ENCODE results near the gene FAM131A. TPM values are rescaled to one million over a fixed set of nuclear protein-coding genes. Genes with fewer than 3 reads are reported as not detected.

Gene FAM131A
- total and polyA plus RNA-seq, 9 of the 15 experiments (the other 6 are each of a cell fraction or from before 2014, with no cell fraction given), result 0.48 to 11.1 (median 4.3) TPM

DNA sequence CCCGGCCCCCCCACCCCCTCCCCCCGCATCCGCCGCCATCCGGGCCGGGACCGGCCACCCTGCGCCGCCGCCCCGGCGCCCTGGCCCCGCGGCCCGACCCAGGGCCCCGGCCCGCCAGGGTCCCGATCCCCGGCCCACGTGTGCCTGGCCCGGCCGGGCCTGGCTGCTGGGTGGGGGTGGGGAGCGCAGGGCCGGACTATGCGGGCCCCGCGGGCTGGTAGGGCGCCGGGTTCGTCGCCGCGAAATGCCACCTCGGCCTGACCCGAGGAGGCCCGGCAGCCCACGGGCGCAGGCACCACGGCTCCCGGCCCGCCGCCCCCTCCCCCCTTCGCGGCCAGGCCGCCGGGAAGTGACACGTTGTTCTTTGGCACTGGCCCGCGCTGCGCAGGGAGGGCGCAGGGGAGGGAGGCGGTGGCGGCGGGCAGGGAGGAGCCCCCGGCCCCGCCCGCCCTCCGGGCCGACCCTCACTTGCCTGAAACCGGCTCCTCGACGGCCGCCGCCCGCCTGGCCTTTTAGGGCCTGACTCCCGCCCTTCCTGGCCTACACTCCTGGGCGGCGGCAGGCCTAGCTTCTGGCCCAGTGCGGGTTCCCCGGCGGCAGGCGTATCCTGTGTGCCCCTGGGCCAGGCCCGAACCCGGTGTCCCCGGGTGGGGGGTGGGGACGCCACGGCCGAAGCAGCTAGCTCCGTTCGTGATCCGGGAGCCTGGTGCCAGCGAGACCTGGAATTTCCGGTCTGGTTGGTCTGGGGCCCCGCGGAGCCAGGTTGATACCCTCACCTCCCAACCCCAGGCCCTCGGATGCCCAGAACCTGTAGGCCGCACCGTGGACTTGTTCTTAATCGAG lies 22.5 kb upstream of the FAM131A start (continued):
- TF ChIP-seq, protein P1, sequence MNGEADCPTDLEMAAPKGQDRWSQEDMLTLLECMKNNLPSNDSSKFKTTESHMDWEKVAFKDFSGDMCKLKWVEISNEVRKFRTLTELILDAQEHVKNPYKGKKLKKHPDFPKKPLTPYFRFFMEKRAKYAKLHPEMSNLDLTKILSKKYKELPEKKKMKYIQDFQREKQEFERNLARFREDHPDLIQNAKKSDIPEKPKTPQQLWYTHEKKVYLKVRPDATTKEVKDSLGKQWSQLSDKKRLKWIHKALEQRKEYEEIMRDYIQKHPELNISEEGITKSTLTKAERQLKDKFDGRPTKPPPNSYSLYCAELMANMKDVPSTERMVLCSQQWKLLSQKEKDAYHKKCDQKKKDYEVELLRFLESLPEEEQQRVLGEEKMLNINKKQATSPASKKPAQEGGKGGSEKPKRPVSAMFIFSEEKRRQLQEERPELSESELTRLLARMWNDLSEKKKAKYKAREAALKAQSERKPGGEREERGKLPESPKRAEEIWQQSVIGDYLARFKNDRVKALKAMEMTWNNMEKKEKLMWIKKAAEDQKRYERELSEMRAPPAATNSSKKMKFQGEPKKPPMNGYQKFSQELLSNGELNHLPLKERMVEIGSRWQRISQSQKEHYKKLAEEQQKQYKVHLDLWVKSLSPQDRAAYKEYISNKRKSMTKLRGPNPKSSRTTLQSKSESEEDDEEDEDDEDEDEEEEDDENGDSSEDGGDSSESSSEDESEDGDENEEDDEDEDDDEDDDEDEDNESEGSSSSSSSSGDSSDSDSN (IDR thresholded peaks at IDR 0.05; ENCODE audit: borderline replicate concordance in 1 of 2, low read depth in 2 of 2, low read length in 2 of 2), result 0 out of 4 replicates have a peak, but pooled peaks of 1 of the 2 experiments have one; percentile 35
- TF ChIP-seq NRF1 (conservative IDR thresholded peaks at IDR 0.05 in 1 of 2, IDR thresholded peaks at IDR 0.05 in 1 of 2), result peak; percentile 34 to 48
- TF ChIP-seq, protein P2, sequence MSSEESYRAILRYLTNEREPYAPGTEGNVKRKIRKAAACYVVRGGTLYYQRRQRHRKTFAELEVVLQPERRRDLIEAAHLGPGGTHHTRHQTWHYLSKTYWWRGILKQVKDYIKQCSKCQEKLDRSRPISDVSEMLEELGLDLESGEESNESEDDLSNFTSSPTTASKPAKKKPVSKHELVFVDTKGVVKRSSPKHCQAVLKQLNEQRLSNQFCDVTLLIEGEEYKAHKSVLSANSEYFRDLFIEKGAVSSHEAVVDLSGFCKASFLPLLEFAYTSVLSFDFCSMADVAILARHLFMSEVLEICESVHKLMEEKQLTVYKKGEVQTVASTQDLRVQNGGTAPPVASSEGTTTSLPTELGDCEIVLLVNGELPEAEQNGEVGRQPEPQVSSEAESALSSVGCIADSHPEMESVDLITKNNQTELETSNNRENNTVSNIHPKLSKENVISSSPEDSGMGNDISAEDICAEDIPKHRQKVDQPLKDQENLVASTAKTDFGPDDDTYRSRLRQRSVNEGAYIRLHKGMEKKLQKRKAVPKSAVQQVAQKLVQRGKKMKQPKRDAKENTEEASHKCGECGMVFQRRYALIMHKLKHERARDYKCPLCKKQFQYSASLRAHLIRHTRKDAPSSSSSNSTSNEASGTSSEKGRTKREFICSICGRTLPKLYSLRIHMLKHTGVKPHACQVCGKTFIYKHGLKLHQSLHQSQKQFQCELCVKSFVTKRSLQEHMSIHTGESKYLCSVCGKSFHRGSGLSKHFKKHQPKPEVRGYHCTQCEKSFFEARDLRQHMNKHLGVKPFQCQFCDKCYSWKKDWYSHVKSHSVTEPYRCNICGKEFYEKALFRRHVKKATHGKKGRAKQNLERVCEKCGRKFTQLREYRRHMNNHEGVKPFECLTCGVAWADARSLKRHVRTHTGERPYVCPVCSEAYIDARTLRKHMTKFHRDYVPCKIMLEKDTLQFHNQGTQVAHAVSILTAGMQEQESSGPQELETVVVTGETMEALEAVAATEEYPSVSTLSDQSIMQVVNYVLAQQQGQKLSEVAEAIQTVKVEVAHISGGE (CRISPR knock-in tag; IDR thresholded peaks at IDR 0.05), result peak in 1 of 3 experiments; percentile 72; a peak in 2 of 6 replicates
- TF ChIP-seq EP300 (IDR thresholded peaks at IDR 0.05; ENCODE audit: low read length), result no peak
- TF ChIP-seq, protein P3, sequence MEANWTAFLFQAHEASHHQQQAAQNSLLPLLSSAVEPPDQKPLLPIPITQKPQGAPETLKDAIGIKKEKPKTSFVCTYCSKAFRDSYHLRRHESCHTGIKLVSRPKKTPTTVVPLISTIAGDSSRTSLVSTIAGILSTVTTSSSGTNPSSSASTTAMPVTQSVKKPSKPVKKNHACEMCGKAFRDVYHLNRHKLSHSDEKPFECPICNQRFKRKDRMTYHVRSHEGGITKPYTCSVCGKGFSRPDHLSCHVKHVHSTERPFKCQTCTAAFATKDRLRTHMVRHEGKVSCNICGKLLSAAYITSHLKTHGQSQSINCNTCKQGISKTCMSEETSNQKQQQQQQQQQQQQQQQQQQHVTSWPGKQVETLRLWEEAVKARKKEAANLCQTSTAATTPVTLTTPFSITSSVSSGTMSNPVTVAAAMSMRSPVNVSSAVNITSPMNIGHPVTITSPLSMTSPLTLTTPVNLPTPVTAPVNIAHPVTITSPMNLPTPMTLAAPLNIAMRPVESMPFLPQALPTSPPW (CRISPR knock-in tag; IDR thresholded peaks at IDR 0.05), result peak; percentile 90
- TF ChIP-seq ZNF77 (CRISPR knock-in tag; IDR thresholded peaks at IDR 0.05), result no peak
- TF ChIP-seq ARID2 (IDR thresholded peaks at IDR 0.05), result no peak
- TF ChIP-seq NCOA6 (IDR thresholded peaks at IDR 0.05), result no peak
- no peak for TF ChIP-seq HOXB6 (CRISPR knock-in tag; IDR thresholded peaks at IDR 0.05; ENCODE audit: borderline replicate concordance)
- TF ChIP-seq FUS (optimal IDR thresholded peaks at IDR 0.05; ENCODE audit: low read depth, low read length), result peak; percentile 16
- TF ChIP-seq BRF1 (IDR thresholded peaks at IDR 0.05; ENCODE audit: borderline replicate concordance, extremely low read depth, insufficient read length), result no peak
- no peak for TF ChIP-seq BACH1 (tag; IDR thresholded peaks at IDR 0.05)
- no peak for TF ChIP-seq HDAC1 (IDR thresholded peaks at IDR 0.05)
- no peak for TF ChIP-seq RUNX1 (IDR thresholded peaks at IDR 0.05; ENCODE audit: low read depth)
- TF ChIP-seq, protein P4, sequence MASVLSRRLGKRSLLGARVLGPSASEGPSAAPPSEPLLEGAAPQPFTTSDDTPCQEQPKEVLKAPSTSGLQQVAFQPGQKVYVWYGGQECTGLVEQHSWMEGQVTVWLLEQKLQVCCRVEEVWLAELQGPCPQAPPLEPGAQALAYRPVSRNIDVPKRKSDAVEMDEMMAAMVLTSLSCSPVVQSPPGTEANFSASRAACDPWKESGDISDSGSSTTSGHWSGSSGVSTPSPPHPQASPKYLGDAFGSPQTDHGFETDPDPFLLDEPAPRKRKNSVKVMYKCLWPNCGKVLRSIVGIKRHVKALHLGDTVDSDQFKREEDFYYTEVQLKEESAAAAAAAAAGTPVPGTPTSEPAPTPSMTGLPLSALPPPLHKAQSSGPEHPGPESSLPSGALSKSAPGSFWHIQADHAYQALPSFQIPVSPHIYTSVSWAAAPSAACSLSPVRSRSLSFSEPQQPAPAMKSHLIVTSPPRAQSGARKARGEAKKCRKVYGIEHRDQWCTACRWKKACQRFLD (CRISPR knock-in tag; IDR thresholded peaks at IDR 0.05), result peak; percentile 86; the same call in 1 of the 2 replicates
- TF ChIP-seq PML (IDR thresholded peaks at IDR 0.05; ENCODE audit: low read length), result no peak
- no peak for TF ChIP-seq SETDB1 (IDR thresholded peaks at IDR 0.05; ENCODE audit: low read length)
- no peak for TF ChIP-seq LARP7 (IDR thresholded peaks at IDR 0.05)
